Smooth muscle cell (in vitro differentiated cells): ENCODE results near the gene EDC3. TPM values are rescaled to one million over a fixed set of nuclear protein-coding genes. Genes with fewer than 3 reads are reported as not detected.

ENCODE experiments used
- DNase-seq: peaks from one replicate; lab custom pipeline; 2025; ENCODE audit not compliant: unreplicated experiment; lab: John Stamatoyannopoulos, UW
- H2AFZ ChIP-seq: fragments of 200-600 bp; sonication (generic); 2 replicates; pipeline ENCODE4 v1.6.0; 2016; ENCODE audit warnings: antibody characterized with exemption, low read depth, mild to moderate bottlenecking
- H3F3A ChIP-seq: fragments of 200-600 bp; sonication (generic); 2 replicates; pipeline ENCODE4 v1.6.0; 2017; ENCODE audit warnings: antibody characterized with exemption, low read depth
- H3K27ac ChIP-seq: fragments of 200-600 bp; sonication (generic); 2 replicates; pipeline ENCODE4 v1.5.1; 2016; ENCODE audit warnings: low read depth, mild to moderate bottlenecking
- H3K27me3 ChIP-seq: fragments of 200-600 bp; sonication (generic); 2 replicates; pipeline ENCODE4 v1.6.1; 2016; ENCODE audit warnings: low read depth, mild to moderate bottlenecking
- H3K36me3 ChIP-seq: fragments of 200-600 bp; sonication (generic); 2 replicates; pipeline ENCODE4 v1.5.1; 2016; ENCODE audit warnings: low read depth
- H3K4me1 ChIP-seq: fragments of 200-600 bp; sonication (generic); 2 replicates; pipeline ENCODE4 v1.5.1; 2016; ENCODE audit warnings: low read depth
- H3K4me2 ChIP-seq: fragments of 200-600 bp; sonication (generic); 2 replicates; pipeline ENCODE4 v1.6.0; 2016; ENCODE audit warnings: mild to moderate bottlenecking
- H3K4me3 ChIP-seq: fragments of 200-600 bp; sonication (generic); 2 replicates; pipeline ENCODE4 v1.5.1; 2016; ENCODE audit warnings: mild to moderate bottlenecking
- H3K79me2 ChIP-seq: fragments of 200-600 bp; sonication (generic); 2 replicates; pipeline ENCODE4 v1.6.0; 2016; ENCODE audit warnings: low read depth, mild to moderate bottlenecking
- H3K9ac ChIP-seq: fragments of 200-600 bp; sonication (generic); 2 replicates; pipeline ENCODE4 v1.6.0; 2016; ENCODE audit warnings: low read depth
- H3K9me3 ChIP-seq: fragments of 200-600 bp; sonication (generic); replicated peaks from 2 replicates; pipeline ENCODE4 v1.5.1; 2016; ENCODE audit warnings: low read depth
- H4K20me1 ChIP-seq: fragments of 200-600 bp; sonication (generic); 2 replicates; pipeline ENCODE4 v1.6.0; 2016; ENCODE audit warnings: low read depth
- WGBS: methylation state at CpG from one replicate; pipeline ENCODE4 v1.1.7; 2016; ENCODE audit warnings: low lambda C conversion rate; 5-methylcytosine and 5-hydroxymethylcytosine counted together
- polyA plus RNA-seq: library from polyadenylated mRNA; unstranded; fragments of >200 nt; fragmentation: Nextera tagmentation; extraction: Ambion mirVana; gene quantifications from 2 replicates; pipeline ENCODE4 v1.2.1, GENCODE V29; 2016
- total RNA-seq: library from RNA; depleted of rRNA; stranded (reverse); fragments of >200 nt; gene quantifications from 2 replicates; pipeline ENCODE4 v1.2.3, GENCODE V29; 2014
- TF ChIP-seq, protein P1 (sequence below): fragments of 200-600 bp; sonication (generic); IDR thresholded peaks from 2 replicates; pipeline ENCODE4 v1.5.1; 2017; ENCODE audit warnings: borderline replicate concordance, mild to moderate bottlenecking, antibody characterized with exemption; ENCODE audit not compliant: insufficient read depth, poor library complexity, severe bottlenecking

Gene EDC3
- total and polyA plus RNA-seq, 2 experiments from 2014 or later, result 18.4 to 26.7 TPM

GRCh38 chr15:74642734-74643664 is 52.8 kb downstream of the EDC3 start:
- H3K36me3 ChIP-seq, result peaks cover 5% of the 10 kb centered on the region
- H3K27ac ChIP-seq, result peak overlapping the region; percentile 82
- H3K4me2 ChIP-seq, result peak overlapping the region; percentile 55
- H3K9ac ChIP-seq, result peak overlapping the region; percentile 76
- H3K4me3 ChIP-seq, result no peak overlapping the region
- DNase-seq, result no peak
- TF ChIP-seq, protein P1, sequence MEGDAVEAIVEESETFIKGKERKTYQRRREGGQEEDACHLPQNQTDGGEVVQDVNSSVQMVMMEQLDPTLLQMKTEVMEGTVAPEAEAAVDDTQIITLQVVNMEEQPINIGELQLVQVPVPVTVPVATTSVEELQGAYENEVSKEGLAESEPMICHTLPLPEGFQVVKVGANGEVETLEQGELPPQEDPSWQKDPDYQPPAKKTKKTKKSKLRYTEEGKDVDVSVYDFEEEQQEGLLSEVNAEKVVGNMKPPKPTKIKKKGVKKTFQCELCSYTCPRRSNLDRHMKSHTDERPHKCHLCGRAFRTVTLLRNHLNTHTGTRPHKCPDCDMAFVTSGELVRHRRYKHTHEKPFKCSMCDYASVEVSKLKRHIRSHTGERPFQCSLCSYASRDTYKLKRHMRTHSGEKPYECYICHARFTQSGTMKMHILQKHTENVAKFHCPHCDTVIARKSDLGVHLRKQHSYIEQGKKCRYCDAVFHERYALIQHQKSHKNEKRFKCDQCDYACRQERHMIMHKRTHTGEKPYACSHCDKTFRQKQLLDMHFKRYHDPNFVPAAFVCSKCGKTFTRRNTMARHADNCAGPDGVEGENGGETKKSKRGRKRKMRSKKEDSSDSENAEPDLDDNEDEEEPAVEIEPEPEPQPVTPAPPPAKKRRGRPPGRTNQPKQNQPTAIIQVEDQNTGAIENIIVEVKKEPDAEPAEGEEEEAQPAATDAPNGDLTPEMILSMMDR, result no peak
- no peaks in the 10 kb centered on the region for H3F3A ChIP-seq
- no peak overlapping the region for H2AFZ ChIP-seq
- no peaks in the 10 kb centered on the region for H3K27me3 ChIP-seq
- H3K79me2 ChIP-seq, result peaks cover 7% of the 10 kb centered on the region
- peaks cover 89% of the 10 kb centered on the region for H4K20me1 ChIP-seq
- H3K9me3 ChIP-seq, result no peaks in the 10 kb centered on the region
- whole genome bisulfite sequencing, result 62% methylated on average over 11 of the region's 11 CpGs
- no peaks in the 10 kb centered on the region for H3K4me1 ChIP-seq

DNA sequence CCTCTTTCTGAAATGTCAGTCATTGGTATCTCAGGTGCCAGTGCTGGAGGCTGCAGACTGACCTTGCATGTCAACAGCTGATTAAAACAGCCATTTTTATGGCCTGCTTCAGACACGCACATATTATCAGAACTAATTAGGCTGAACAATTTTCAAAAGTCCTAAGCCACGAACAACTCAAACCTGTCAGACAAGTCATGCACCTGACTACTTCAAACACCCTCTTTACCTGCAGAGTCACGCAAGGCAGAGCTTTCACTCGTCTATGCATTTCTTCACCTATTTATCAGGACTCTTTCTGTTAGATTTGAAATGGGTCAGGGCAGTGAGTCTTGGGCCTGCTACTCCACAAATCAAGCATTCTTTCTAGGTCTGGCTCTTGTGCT is 53.5 kb downstream of the EDC3 start:
- peaks cover 7% of the 10 kb centered on the region for H3K79me2 ChIP-seq
- H4K20me1 ChIP-seq, result peaks cover 88% of the 10 kb centered on the region
- no peak overlapping the region for H2AFZ ChIP-seq
- H3K9me3 ChIP-seq, result no peaks in the 10 kb centered on the region
- no peak overlapping the region for H3K4me3 ChIP-seq
- WGBS, result 64% methylated on average over 4 of the region's 4 CpGs
- DNase-seq, result no peak
- H3K4me1 ChIP-seq, result no peaks in the 10 kb centered on the region
- H3K4me2 ChIP-seq, result peak overlapping the region; percentile 55
- no peaks in the 10 kb centered on the region for H3F3A ChIP-seq
- H3K27me3 ChIP-seq, result no peaks in the 10 kb centered on the region
- H3K9ac ChIP-seq, result peak overlapping the region; percentile 76
- TF ChIP-seq, protein P1, result no peak
- peaks cover 5% of the 10 kb centered on the region for H3K36me3 ChIP-seq
- peak overlapping the region; percentile 82 for H3K27ac ChIP-seq

DNA sequence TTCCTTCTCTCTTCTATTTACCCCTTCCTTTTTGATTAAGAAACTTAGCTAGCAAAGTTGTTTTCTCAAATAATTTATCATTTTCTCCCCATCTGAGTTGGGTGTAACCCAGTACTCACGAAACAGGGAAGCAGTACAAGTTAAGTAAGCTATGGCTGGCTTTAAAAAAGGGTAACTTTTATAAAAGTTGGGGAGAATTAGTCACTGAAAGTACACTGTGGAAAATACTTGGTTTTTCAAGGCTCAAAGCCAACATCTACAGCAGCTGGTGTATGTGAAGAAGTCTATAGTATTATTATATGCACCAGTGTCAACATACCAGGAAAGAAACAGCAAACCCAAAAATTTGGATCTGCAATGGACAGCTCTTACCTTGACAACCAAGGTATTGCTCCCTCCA is 54.7 kb downstream of the EDC3 start:
- 94% methylated on average over 1 of the region's 1 CpG for WGBS
- peaks cover 86% of the 10 kb centered on the region for H4K20me1 ChIP-seq
- H3K4me1 ChIP-seq, result no peaks in the 10 kb centered on the region
- H3K4me3 ChIP-seq, result no peak overlapping the region
- no peak overlapping the region for H3K4me2 ChIP-seq
- no peaks in the 10 kb centered on the region for H3K9me3 ChIP-seq
- H3K36me3 ChIP-seq, result peaks cover 5% of the 10 kb centered on the region
- H3F3A ChIP-seq, result no peaks in the 10 kb centered on the region
- H3K9ac ChIP-seq, result no peak overlapping the region
- no peak overlapping the region for H2AFZ ChIP-seq
- peak overlapping the region; percentile 82 for H3K27ac ChIP-seq
- H3K27me3 ChIP-seq, result no peaks in the 10 kb centered on the region
- peaks cover 7% of the 10 kb centered on the region for H3K79me2 ChIP-seq
- TF ChIP-seq, protein P1, result no peak
- no peak for DNase-seq
